Stimulated activated naive CD4-positive, alpha-beta T cell treated with Interleukin-2 at 50 U/mL for 16 hours (primary cell): ENCODE measurements around the gene PALLD.

ENCODE experiments used
- DNase-seq: peaks from one replicate; lab custom pipeline; 2025; lab: John Stamatoyannopoulos, UW

PALLD gene

DNA sequence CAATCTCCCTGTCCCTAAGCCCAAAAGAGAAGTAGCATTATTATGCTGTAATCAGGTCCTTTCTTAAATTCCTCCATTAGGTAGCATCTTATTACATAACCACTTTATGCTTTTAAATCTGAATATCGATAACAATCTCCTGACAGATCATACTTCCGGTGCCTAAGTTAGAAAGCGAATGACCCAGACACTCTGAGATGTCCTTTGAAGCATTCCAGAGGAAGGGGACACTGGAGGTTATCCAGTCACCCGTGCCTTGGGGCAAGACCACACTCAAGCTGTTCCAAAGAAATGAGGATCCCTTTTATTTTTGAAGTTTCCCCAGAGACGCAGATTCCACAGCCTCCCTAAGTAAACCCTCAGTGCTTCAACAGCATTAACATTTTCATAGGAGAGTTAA is 125.7 kb downstream of the PALLD start:
- no peak for DNase-seq

DNA sequence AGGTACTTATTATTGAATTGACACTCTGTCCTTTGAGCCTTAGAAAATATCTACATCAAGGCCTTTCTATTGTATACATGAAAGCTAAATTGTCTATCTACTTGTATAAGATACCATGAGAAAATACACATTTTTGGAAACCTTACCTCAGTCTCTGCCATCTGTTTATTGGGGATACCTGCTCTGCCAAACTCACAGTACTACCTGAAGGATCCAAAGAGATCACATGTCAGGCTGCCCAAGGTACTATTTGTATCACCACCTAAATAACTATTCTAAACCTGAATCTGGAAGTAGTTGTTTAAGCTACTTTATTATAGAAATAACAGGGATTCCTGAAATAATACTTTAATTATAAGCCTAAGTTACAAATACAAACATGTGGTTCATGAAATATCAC is 126.2 kb downstream of the PALLD start:
- DNase-seq, result no peak

DNA sequence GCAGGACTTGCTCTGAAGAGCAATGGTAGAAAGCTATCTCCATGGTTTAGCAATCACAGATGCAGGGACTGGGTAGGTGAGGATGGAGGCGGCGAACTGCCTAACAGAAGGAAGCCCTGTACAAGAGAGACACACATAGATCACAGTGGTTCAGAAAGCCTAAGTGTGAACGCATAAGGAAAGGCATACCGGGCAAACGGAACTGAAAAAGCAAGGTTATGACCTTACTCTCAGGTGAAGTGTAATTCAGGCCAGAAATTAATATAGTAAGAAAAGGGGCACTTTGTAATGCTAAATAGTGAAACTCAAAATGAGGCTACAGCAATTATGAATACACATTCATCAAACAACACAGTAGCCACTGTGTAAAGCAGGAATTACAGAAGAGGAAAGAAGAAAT is 126.6 kb downstream of the PALLD start:
- no peak for DNase-seq

DNA sequence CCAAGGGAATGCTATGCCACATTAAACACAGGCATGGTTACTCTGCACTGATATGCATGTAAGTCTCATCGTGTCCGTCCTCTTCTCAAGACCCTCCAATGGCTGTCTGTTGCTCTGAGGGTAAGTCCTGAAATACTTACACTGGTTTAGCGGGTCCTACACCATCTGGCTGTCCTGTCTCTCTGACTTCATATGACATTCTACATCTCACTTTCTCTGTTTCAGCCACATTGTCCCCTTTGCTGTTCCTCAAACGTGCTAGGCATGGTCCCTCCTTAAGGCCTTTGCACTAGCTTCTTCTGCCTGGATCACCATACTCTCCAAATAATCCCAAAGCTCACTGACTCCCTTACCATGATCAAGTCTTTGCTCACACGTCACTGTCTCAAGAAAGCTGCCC is 131.4 kb downstream of the PALLD start:
- DNase-seq, result no peak

DNA sequence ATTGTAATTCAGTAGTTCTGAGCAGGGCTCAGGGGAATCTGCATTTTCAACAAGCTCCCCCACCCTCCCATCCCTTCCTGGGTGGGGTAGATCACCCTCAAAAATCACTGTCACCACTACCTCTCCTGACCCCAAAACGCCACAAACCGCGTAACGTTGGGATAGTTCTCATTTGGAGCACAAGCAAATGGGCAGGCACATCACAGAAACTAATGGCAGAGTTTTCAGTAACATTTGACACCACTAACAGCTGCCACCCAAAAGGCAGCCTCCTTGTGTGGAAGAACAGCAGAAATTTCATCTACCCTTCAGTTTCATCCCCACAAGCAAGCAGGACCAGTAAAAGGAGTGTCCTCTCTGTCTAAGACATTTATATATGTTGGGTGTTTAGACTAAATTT is 132.7 kb downstream of the PALLD start:
- no peak for DNase-seq

DNA sequence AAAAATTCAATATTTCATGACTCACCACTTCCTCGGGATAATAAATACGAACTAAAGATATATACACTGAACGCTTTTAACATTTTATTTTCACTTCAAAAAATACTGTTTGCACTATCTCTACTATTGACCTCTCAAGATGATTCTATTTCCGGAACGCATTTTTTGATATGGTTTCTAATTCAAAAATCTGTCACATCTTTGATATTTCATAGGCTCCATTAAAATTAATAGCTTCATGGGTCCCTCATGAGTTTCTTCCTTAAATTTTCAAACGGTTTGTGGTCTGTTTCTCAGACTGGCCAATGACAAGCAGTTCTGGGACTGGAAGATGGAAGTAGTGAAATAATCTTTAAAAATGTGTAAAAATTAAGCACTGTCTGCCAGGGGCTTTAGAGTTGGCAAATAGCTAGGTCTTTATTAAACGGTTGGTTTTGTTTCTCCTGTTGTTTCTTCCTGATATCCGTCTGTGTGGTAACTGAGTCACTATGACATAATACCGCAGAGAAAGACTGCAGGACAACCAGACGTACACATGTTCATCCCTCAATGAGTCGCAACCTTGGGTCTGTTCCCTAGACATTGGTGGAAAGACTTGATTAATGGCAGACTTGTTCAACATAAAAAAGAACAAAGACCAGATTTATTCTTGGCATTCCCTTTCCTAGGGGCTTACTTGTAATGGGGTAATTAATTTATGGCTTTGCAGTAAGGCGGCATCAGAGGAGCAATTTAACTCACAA is 133.8 kb downstream of the PALLD start:
- no peak for DNase-seq

DNA sequence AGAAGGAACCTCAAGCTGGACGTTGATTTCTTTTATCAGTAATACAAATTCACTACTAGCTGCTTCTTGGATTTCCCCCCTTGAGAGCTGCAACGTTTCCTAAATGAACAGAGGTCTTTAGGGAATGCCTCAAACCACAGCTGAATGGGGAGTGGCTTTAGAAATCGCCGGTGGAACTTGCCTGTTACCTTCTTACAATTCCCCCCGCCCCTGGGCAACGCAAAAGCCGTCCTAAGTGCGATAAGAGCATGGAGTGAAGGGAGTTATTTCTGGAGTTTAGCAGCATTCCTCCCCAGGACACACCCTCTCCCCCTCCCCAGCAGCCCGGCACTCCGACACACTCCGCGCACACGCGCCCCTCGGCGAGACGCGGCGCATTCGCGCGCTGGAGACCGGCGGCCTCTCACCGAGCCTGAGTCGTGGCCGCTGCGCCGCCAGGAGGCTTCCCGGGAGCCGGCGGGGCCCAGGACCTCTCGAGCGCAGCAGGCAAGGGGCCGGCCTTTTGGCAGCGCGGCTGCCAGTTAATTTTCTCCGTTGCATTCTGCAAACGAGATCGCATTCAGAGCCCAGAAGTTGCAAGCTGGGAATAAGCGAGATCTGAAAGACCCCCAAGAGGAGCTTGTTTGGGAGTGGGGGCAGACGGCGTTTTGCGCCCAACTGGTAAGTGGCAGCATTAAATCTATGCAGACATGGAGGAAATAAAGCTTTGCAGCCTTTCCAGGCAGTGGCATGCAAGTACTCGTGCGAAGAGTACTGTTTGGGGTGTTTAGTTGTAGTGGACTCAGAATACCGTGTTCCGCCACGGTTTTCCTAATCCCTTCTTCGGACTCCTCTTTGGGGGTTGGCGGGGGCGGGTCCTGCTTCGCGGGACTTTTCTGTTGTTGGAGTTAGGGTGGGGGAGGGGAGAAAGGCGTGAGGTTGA is 134.7 kb downstream of the PALLD start:
- no peak for DNase-seq

DNA sequence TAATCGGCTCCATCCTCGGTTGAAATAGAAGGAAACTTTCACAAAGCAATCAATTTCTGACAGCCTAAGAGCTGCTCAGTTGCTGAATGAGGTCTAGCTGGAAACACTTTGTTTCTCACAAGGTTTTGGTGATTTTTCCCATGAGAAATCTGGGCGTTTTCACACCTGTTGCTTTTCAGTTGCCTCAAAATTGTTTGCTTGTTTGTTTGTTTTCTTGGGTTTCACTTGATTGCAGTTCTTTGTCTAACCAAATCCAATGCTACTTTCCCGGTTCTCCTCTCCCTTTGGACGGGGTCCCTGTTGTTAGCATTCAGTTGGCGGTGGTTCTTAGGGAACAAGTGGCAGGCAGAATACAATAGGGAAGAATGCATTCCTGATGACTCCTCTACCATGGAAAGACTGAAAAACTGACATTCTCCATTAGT is 135.5 kb downstream of the PALLD start:
- DNase-seq, result no peak

DNA sequence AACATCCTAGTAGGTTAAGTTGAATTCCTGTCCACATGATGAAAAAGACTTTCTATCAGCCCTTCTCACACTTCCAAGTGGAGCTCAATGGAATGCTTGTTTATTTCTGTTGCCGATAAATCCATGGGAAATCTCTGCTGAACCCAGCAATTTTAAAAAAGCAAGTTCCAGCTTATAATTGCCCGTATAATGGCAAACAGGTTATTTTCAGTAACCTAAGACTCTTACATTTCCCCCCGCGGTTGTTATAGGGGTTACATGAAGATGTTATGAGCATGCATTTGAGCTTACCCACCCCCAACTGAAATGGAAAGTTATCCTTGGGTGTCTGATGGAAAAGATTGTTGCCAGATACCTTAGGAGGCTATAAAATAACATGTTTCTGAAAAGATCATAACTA is 136.2 kb downstream of the PALLD start:
- DNase-seq, result no peak

DNA sequence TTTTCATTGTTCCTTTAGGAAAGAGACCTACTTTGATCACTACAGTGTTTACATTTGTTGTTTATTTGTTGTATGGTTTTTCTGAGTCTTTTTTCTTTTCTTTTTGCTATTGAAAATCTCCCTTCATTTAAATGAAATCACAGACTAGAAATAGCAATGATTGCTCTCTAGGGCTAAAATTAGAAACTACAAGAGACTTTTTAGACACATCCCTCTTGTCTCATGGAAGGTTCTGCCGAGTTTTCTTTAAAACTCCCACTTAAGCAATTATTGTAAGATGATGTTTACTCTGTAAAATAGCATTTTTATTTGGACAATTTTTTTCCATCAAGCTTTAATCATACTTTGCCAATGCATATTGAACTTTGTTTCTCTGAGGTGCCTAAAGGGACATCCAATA is 136.6 kb downstream of the PALLD start:
- no peak for DNase-seq

DNA sequence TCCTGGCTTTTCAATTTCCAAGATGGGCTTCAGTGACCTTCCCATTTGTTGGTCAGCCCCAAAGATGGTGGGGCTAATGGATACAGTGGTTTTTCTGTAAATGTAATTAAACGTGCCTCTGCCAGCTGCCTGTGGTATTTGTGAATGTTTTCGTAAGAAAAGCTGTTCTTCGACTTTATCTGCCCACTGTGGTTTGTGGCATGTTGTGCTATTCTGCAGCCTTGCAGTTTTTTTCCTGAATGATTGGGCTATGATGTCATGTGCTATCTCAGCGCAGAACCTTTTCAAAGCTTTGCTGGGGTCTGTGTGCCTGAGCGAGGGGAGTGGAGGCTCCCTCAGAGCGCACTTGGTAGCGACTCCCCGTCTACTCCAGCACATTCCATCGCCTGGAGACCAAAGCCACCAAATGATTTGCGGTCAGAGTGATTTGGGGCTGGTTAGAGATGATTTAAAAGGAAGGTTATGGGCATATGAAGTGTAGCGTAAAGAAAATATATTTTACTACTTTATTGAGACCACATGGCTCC is 137.5 kb downstream of the PALLD start:
- DNase-seq, result no peak

DNA sequence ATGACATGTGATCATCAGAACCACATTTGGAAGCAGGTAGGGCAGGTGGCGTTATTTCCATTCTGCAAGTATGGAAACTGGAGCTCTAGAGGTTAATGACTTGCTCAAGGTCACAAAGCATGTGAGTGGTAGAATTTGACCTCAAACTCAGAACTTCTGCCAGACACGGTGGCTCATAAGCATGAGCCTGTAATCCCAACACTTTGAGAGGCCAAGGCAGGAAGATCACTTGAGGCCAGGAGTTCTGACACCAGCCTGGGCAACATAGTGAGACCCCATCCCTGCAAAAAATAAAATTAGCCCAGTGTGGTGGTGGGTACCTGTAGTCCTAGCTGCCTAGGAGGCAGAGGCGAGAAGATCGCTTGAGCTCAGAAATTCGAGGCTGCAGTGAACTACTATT is 139.2 kb downstream of the PALLD start:
- no peak for DNase-seq

DNA sequence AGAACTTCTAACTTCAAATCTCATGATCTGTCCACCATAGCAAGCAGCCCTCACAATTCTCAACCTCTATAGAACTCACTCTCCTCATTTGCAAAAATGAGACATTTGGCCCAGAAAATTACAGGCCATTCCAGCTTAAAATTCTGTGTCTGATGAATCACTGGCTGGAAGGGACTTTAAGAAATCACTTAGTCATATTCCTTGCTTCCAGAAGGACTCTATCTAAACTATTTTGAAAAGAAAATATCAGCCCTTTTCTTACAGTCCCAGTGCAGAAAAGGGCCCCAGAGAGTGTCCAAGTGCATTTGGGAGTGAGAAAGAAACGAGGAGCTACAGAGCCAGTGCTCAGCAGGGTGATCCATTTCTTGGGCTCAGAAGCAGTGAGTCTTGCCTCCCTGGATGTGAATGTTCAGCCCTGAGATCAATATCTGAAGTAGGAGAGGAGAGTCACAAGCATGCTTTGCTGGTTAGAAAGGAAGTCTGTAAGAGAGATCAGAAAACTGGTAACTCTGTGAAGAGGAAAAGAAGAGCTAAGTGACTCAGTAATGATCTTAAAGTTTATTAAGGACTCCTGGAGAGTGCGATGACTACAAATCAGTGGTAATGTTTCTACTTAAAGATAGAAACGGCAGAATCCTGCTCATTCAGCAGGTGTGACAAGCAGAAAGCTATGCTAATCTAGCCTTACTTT is 139.8 kb downstream of the PALLD start:
- DNase-seq, result no peak

DNA sequence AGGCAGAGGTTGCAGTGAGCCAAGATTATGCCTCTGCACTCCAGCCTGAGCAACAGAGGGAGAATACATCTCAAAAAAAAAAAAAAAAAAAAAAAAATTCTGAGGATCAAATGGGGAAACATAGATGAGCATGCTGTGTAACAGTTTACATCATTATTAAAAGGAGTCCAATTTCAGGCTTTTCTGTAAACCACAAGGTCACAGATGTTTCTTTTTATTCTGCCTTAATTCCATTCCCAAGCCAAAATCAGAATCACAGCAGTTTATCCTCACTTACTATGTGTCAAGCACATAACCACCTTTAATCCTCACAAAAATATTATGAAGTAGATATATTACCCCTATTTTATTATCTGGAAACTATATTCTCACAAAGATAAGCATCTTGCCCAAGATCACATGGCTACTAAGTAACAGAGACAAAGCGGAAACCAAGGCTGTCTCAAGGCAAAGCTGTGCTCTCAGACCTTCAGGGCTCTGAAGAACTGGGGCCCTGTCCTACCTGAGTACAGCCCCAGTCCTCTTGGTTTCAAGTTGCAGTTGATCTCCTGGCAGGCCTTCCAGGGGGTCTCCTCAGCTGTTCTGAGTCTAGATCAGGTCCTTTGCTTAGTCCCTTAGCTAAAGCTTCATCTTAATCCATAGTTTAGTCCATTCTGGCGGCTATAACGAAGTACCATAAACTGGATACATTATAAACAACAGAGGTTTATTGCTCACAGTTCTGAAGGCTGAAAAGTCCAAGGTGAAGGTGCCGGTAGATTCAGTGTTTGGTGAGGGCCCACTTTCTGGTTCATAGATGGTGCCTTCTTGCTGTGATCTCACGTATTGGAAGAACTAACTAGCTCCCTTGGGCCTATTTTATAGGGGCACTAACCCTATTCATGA is 141.3 kb downstream of the PALLD start:
- no peak for DNase-seq

DNA sequence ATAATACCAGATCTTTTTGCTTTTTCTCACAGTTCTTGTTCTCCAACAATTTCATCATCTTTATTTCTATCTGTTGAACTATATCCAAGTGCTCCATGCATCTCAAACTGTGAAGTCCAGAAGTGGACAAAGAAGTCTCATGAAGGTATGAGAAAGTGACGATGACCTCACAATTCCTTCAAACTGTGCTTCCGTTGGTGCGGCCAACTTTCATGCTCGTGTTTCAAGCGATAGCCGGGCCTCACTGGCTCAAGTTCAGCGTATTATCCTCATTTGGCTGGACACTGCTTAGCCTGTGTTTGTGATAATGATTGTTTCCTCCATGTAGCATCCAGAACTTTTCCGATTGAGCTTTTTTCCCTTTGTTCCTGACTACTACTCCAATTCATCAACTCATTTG is 143.1 kb downstream of the PALLD start:
- DNase-seq, result no peak

DNA sequence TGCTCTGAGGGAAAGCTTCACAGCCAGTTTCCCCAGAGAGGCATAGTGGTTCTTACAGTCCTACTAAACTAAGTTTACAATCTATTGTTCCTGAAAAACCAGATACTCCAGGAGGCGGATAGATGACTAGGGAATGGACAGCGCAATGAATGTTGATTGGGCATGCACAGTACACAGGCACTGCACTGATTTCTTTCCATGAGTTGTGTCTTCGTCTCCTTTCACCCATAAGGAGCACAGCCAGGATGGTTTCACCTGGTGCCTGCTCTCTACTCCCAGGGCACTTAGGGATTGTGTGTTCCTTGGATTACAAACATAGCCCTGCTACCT is 144.9 kb downstream of the PALLD start:
- DNase-seq, result no peak

DNA sequence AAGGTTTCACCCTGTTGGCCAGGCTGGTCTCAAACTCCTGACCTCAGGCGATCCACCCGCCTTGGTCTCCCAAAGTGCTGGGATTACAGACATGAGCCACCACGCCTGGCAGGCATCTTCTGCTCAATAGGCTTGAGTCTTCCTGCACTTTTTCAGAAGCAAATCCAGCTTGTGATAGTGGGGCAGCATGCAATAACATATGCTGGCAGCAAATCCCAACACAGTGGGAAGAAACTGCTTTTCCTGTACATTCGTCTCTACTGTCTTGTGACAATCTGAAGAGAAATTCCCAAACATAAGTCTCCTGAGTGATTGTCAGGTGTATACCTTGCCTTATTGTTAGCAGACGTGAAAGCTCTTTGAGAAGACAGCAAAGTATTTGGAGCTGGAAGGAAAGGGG is 145.7 kb downstream of the PALLD start:
- DNase-seq, result no peak

DNA sequence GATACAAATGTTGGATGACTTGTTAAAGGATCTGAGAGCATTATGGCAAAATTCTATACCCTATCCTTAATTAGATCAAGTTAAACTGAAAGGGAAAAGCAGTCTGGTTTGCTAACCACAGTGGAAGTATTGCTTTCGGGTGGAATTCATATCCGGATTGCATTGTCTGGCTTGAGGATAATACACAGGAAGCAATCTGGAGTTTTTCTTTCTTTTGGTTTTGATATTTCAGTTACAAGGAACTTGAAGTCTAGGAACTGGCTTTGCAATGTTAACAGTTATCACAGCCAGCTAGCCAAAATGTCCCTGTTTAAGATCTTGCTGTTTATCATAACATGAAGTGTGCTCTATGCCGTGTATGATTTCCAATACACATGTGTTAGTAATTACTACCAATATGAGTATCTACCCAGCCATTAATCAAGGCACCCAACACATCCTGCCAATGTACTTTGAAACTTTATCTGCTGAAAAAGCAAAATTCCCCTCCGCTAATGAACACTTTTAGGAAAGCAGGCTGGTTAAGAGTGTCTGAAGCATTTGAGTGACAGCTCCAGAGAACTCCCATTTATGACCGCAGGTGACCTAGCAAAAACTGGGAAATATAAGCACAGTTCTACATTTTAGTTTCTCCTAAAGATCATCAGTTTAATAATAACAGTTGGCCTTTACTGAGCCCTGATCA is 146.4 kb downstream of the PALLD start:
- DNase-seq, result no peak

DNA sequence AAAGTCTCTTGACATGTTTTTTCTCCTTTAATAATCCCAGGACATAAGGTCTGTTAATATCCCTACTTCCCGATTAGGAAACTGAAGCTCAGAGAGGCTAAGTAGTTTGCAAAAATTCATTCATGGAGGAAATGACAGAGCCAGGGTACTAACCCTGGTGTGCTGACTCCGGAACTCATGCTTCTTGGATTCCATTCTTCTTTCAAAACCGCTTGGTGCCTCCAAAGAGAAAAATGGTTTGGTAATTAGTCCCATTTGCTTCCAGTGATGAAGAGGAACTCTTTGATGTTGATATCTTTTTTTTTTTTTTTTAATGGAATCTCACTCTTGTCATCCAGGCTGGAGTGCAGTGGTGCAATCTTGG is 146.9 kb downstream of the PALLD start:
- DNase-seq, result no peak

DNA sequence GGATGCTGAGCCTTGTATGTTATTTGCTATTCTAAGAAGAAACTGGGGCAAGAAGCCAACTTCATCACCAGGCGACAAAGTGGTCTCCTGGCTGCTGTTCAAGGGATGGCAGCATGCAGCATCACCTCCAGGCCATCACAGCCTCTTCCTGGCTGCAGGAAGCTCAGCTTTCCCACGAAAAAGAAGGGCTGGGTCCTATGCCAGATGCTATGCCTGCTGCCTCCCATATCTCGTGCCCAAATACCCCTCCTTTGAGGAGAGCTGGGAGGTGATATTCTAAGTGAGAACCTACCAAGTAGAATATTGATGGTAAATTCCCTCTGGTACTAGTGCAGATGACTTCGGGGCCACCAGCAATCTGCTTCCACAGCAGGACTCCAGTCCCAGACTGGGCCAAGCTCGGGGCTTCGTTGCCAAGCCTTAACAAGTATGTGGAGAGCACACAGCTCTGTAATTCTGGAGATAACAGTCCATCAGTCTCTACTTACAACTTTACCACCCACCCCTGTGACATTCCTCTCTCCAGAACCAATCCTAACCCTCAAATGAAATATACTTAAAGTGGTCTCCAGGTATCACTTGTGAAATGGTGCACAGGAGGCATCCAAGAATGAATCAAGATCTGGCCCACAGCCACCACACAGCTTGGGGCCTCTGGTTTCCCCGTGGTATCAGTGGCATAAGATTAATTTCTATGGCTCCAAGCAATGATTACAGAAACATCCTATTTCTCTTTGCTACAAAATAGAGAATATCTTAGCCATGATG is 149.3 kb downstream of the PALLD start:
- DNase-seq, result no peak
